ENCODE measurements around the gene RPRD2. TPM values are rescaled to one million over a fixed set of nuclear protein-coding genes. Genes with fewer than 3 reads are reported as not detected.

The RPRD2 gene
- total RNA-seq, 1 experiment from 2014 or later, result 12.5 TPM

- ATAC-seq, result no peak
- Histone ChIP-seq H3F3A (ENCODE audit: low read length, unreplicated experiment) (no peaks in the 10 kb centered on the region), H3K79me2 (ENCODE audit: low read length) (no peaks in the 10 kb centered on the region), H3K9ac (ENCODE audit: low read length) (no peak overlapping the region), H3K36me3 (ENCODE audit: low read depth, low read length) (no peaks in the 10 kb centered on the region), H3K9me3 (ENCODE audit: low read length) (no peaks in the 10 kb centered on the region), H2AFZ (ENCODE audit: low read length) (no peak overlapping the region), H3K9me2 (replicated peaks; ENCODE audit: low read length) (no peaks in the 10 kb centered on the region), H3K4me3 (ENCODE audit: low read length) (no peak overlapping the region), H3K4me2 (ENCODE audit: low read length) (no peak overlapping the region), H3K27ac (ENCODE audit: low read length) (no peak overlapping the region), H3K27me3 (ENCODE audit: low read length) (no peaks in the 10 kb centered on the region), H3K4me1 (ENCODE audit: insufficient read depth, low read length) (peaks cover 4% of the 10 kb centered on the region; the same call in 1 of the 2 replicates), H4K20me1 (ENCODE audit: low read length) (no peaks in the 10 kb centered on the region)
- intact Hi-C loops (cut with micrococcal nuclease), result no loop called here
- POLR2A ChIA-PET (ENCODE audit: unreplicated experiment), result no interaction called here
- no TSS peak for BruUV-seq (replicated peaks)
- TF ChIP-seq EZH2phosphoT487 (IDR thresholded peaks at IDR 0.05; ENCODE audit: borderline replicate concordance, low read length) (no peak), EZH2 (IDR thresholded peaks at IDR 0.05; ENCODE audit: low read length, unreplicated experiment) (no peak)
- TF ChIP-seq, protein P1, sequence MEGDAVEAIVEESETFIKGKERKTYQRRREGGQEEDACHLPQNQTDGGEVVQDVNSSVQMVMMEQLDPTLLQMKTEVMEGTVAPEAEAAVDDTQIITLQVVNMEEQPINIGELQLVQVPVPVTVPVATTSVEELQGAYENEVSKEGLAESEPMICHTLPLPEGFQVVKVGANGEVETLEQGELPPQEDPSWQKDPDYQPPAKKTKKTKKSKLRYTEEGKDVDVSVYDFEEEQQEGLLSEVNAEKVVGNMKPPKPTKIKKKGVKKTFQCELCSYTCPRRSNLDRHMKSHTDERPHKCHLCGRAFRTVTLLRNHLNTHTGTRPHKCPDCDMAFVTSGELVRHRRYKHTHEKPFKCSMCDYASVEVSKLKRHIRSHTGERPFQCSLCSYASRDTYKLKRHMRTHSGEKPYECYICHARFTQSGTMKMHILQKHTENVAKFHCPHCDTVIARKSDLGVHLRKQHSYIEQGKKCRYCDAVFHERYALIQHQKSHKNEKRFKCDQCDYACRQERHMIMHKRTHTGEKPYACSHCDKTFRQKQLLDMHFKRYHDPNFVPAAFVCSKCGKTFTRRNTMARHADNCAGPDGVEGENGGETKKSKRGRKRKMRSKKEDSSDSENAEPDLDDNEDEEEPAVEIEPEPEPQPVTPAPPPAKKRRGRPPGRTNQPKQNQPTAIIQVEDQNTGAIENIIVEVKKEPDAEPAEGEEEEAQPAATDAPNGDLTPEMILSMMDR (conservative IDR thresholded peaks at IDR 0.05; ENCODE audit: low read depth, low read length), result no peak
- DNase-seq, result no peak
- CTCF ChIA-PET, result no interaction called here
Observed at GRCh38 chr1:150521196-150521968, 157.4 kb downstream of the RPRD2 start.

DNA sequence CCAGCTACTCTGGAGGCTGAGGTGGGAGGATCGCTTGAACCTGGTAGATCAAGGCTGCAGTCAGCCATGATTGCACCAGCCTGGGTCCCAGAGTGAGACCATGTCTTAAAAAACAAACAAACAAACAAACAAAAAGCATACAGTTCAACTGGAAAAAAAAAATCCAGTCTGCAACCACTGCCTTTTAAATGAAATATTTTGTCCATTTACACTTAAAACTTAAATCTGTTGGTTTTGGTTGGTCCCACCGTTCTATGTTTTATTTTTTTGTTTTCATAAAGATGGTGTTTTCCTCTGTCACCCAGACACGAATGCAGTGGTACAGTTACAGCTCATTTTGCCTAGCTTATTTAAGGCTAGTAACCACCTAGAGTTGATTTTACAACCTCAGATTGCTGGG, 161.4 kb downstream of the RPRD2 start:
- peaks cover 13% of the 10 kb centered on the region; the same call in 1 of the 2 replicates for H3K4me1 ChIP-seq (ENCODE audit: insufficient read depth, low read length)
- no peaks in the 10 kb centered on the region for H3K36me3 ChIP-seq (ENCODE audit: low read depth, low read length)
- DNase-seq (no peak), ATAC-seq (no peak)
- no TSS peak for BruUV-seq (replicated peaks)
- H3K27ac ChIP-seq (ENCODE audit: low read length), result no peak overlapping the region
- TF ChIP-seq EZH2phosphoT487 (IDR thresholded peaks at IDR 0.05; ENCODE audit: borderline replicate concordance, low read length) (no peak), EZH2 (IDR thresholded peaks at IDR 0.05; ENCODE audit: low read length, unreplicated experiment) (no peak)
- TF ChIP-seq, protein P1 (conservative IDR thresholded peaks at IDR 0.05; ENCODE audit: low read depth, low read length), result no peak
- ChIA-PET CTCF (no interaction called here), POLR2A (ENCODE audit: unreplicated experiment) (no interaction called here)
- no peaks in the 10 kb centered on the region for H3K9me2 ChIP-seq (replicated peaks; ENCODE audit: low read length)
- intact Hi-C loops (cut with micrococcal nuclease), result loop anchor here (5.0 kb wide), 1 partner anchor 38 kb away; the partner anchor contains the start of gene TARS2
- no peak overlapping the region for H3K4me2 ChIP-seq (ENCODE audit: low read length)
- H3F3A ChIP-seq (ENCODE audit: low read length, unreplicated experiment), result peaks cover 5% of the 10 kb centered on the region
- H2AFZ ChIP-seq (ENCODE audit: low read length), result no peak overlapping the region
- H4K20me1 ChIP-seq (ENCODE audit: low read length), result no peaks in the 10 kb centered on the region
- no peak overlapping the region for H3K9ac ChIP-seq (ENCODE audit: low read length)
- no peaks in the 10 kb centered on the region for H3K9me3 ChIP-seq (ENCODE audit: low read length)
- H3K4me3 ChIP-seq (ENCODE audit: low read length), result no peak overlapping the region
- no peaks in the 10 kb centered on the region for H3K79me2 ChIP-seq (ENCODE audit: low read length)
- H3K27me3 ChIP-seq (ENCODE audit: low read length), result no peaks in the 10 kb centered on the region

Small RNA genes lying within 50 kb of the gene (microRNA-seq; reads per million reads assigned to microRNA genes)
- not detected for gene MIR6878 (ENCODE audit: unreplicated experiment)

Other genes with a start within 250 kb of the RPRD2 start
- gene PLEKHO1, start 214.2 kb upstream of the RPRD2 start, total RNA-seq (2014; rRNA removed), result 13.8 and 29.5 TPM in 2 replicates
- 42.0 and 47.4 TPM in 2 replicates for gene ANP32E, start 128.0 kb upstream of the RPRD2 start, total RNA-seq (2014; rRNA removed)
- not detected in 2 replicates for gene CA14, start 106.4 kb upstream of the RPRD2 start, total RNA-seq (2014; rRNA removed)
- gene APH1A, start 95.1 kb upstream of the RPRD2 start, total RNA-seq (2014; rRNA removed), result 211 and 222 TPM in 2 replicates
- gene C1orf54, start 91.4 kb upstream of the RPRD2 start, total RNA-seq (2014; rRNA removed), result 0.98 TPM in 1 of 2 replicates, not detected in the other
- 19.0 and 27.0 TPM in 2 replicates for gene CIART, start 81.6 kb upstream of the RPRD2 start, total RNA-seq (2014; rRNA removed)
- gene MRPS21, start 70.3 kb upstream of the RPRD2 start, total RNA-seq (2014; rRNA removed), result 109 and 124 TPM in 2 replicates
- gene PRPF3, start 42.6 kb upstream of the RPRD2 start, total RNA-seq (2014; rRNA removed), result 73.0 and 73.5 TPM in 2 replicates
- gene TARS2, start 123.3 kb downstream of the RPRD2 start, total RNA-seq (2014; rRNA removed), result 56.2 and 61.6 TPM in 2 replicates
- 2.3 and 3.7 TPM in 2 replicates for gene ECM1, start 144.0 kb downstream of the RPRD2 start, total RNA-seq (2014; rRNA removed)
- 0.73 TPM in 1 of 2 replicates, not detected in the other for gene FALEC, start 151.6 kb downstream of the RPRD2 start, total RNA-seq (2014; rRNA removed)
- 0.81 and 0.87 TPM in 2 replicates for gene ADAMTSL4, start 185.3 kb downstream of the RPRD2 start, total RNA-seq (2014; rRNA removed)
- 285 and 376 TPM in 2 replicates for gene MCL1, start 215.5 kb downstream of the RPRD2 start, total RNA-seq (2014; rRNA removed)